Transverse colon (tissue), 4 donors: Measurements from ENCODE around the gene METTL5.

ENCODE experiments used
- EP300 ChIP-seq: sonication (generic); formaldehyde crosslinking; IDR thresholded peaks from one replicate; pipeline ENCODE4 v1.6.1; 2017; ENCODE audit warnings: antibody characterized with exemption, low read depth
- POLR2A ChIP-seq: fragments of 450-650 bp; IDR thresholded peaks from one replicate; pipeline ENCODE4 v1.6.1; 2016; ENCODE audit warnings: antibody characterized with exemption, mild to moderate bottlenecking, moderate library complexity
- POLR2AphosphoS5 ChIP-seq, 3 donors: sonication (generic); formaldehyde crosslinking; IDR thresholded peaks; one replicate each; pipeline ENCODE4 v1.6.1; 2016; ENCODE audit warnings: antibody characterized with exemption in 3 of 3
- TF ChIP-seq, protein P1 (sequence below), 5 experiments: fragments of 200-600 bp in 3 of 5; fragments of 450-650 bp in 2 of 5; sonication (generic) in 3 of 5; IDR thresholded peaks; 1 replicate in 2 of 5; 2 replicates in 3 of 5; pipeline ENCODE4 v1.5.1; 2016 to 2017; ENCODE audit warnings: antibody characterized with exemption in 5 of 5, inconsistent platforms in 3 of 5, mild to moderate bottlenecking in 2 of 5, moderate library complexity in 1 of 5

GRCh38 chr2:169778446-169778845, 46.3 kb downstream of the METTL5 start:
- TF ChIP-seq EP300 (no peak), POLR2A (no peak), POLR2AphosphoS5 (IDR thresholded peaks at IDR 0.05) (no peak)
- TF ChIP-seq, protein P1, sequence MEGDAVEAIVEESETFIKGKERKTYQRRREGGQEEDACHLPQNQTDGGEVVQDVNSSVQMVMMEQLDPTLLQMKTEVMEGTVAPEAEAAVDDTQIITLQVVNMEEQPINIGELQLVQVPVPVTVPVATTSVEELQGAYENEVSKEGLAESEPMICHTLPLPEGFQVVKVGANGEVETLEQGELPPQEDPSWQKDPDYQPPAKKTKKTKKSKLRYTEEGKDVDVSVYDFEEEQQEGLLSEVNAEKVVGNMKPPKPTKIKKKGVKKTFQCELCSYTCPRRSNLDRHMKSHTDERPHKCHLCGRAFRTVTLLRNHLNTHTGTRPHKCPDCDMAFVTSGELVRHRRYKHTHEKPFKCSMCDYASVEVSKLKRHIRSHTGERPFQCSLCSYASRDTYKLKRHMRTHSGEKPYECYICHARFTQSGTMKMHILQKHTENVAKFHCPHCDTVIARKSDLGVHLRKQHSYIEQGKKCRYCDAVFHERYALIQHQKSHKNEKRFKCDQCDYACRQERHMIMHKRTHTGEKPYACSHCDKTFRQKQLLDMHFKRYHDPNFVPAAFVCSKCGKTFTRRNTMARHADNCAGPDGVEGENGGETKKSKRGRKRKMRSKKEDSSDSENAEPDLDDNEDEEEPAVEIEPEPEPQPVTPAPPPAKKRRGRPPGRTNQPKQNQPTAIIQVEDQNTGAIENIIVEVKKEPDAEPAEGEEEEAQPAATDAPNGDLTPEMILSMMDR (IDR thresholded peaks at IDR 0.05) = no peak
